Endometrium (tissue), 2 donors: ENCODE data around the gene SLC12A1.
A peak's percentile ranks its signal among the peaks of the same experiment; 100 is the strongest.

Experiments
- FAIRE-seq: peaks from 2 replicates; lab custom pipeline; 2012; peaks lifted over from hg19 to GRCh38; lab: Jason Lieb, UNC
- donor health status: control.
- donor health status: control.

SLC12A1 gene

GRCh38 chr15:48242535-48242934 lies 36.4 kb downstream of the SLC12A1 start:
- no peak for FAIRE-seq

GRCh38 chr15:48244921-48245320 lies 38.8 kb downstream of the SLC12A1 start:
- FAIRE-seq, result no peak

- no peak for FAIRE-seq
These were observed 42.3 kb downstream of the SLC12A1 start for GRCh38 chr15:48248414-48248813.

GRCh38 chr15:48250640-48251076 lies 44.6 kb downstream of the SLC12A1 start:
- peak; percentile 35 for FAIRE-seq

- FAIRE-seq, result no peak
These were observed 47.1 kb downstream of the SLC12A1 start for GRCh38 chr15:48253172-48253571.

- FAIRE-seq, result no peak
These were observed 59.0 kb downstream of the SLC12A1 start for GRCh38 chr15:48265135-48265534.

GRCh38 chr15:48266024-48266689 lies 60.1 kb downstream of the SLC12A1 start:
- no peak for FAIRE-seq

- no peak for FAIRE-seq
These were observed 61.7 kb downstream of the SLC12A1 start for GRCh38 chr15:48267766-48268165.

- no peak for FAIRE-seq
These were observed 66.9 kb downstream of the SLC12A1 start for GRCh38 chr15:48273049-48273448.

GRCh38 chr15:48278666-48279065 lies 72.6 kb downstream of the SLC12A1 start:
- no peak for FAIRE-seq

- no peak for FAIRE-seq
These were observed 73.5 kb downstream of the SLC12A1 start for GRCh38 chr15:48279608-48280007.

GRCh38 chr15:48281674-48282073 lies 75.6 kb downstream of the SLC12A1 start:
- no peak for FAIRE-seq

GRCh38 chr15:48282216-48282615 lies 76.1 kb downstream of the SLC12A1 start:
- FAIRE-seq, result no peak

- no peak for FAIRE-seq
These were observed 77.5 kb downstream of the SLC12A1 start for GRCh38 chr15:48283396-48284145.

- peak; percentile 37 for FAIRE-seq
These were observed 79.5 kb downstream of the SLC12A1 start for GRCh38 chr15:48285329-48286214.

- FAIRE-seq, result no peak
These were observed 83.5 kb downstream of the SLC12A1 start for GRCh38 chr15:48289628-48290027.

- FAIRE-seq, result no peak
These were observed 86.4 kb downstream of the SLC12A1 start for GRCh38 chr15:48292458-48292857.

GRCh38 chr15:48297668-48298067 lies 91.6 kb downstream of the SLC12A1 start:
- no peak for FAIRE-seq

GRCh38 chr15:48298914-48299313 lies 92.8 kb downstream of the SLC12A1 start:
- no peak for FAIRE-seq

- FAIRE-seq, result no peak
These were observed 93.9 kb downstream of the SLC12A1 start for GRCh38 chr15:48300038-48300437.

GRCh38 chr15:48304398-48304797 lies 98.3 kb downstream of the SLC12A1 start:
- no peak for FAIRE-seq

- FAIRE-seq, result no peak
These were observed 100.5 kb downstream of the SLC12A1 start for GRCh38 chr15:48306639-48307038.

GRCh38 chr15:48307586-48307985 lies 101.5 kb downstream of the SLC12A1 start:
- FAIRE-seq, result no peak
